ENCODE measurements around the gene PDXK. TPM values are rescaled to one million over a fixed set of nuclear protein-coding genes. Genes with fewer than 3 reads are reported as not detected.
A peak's percentile ranks its signal among the peaks of the same experiment; 100 is the strongest.
"Not testable (repeated sequence)": the region's sequence is repeated elsewhere in the genome, so short reads cannot be mapped to it uniquely, and the experiment has no call there.

Gene PDXK
- total RNA-seq, result 21.0 TPM

DNA sequence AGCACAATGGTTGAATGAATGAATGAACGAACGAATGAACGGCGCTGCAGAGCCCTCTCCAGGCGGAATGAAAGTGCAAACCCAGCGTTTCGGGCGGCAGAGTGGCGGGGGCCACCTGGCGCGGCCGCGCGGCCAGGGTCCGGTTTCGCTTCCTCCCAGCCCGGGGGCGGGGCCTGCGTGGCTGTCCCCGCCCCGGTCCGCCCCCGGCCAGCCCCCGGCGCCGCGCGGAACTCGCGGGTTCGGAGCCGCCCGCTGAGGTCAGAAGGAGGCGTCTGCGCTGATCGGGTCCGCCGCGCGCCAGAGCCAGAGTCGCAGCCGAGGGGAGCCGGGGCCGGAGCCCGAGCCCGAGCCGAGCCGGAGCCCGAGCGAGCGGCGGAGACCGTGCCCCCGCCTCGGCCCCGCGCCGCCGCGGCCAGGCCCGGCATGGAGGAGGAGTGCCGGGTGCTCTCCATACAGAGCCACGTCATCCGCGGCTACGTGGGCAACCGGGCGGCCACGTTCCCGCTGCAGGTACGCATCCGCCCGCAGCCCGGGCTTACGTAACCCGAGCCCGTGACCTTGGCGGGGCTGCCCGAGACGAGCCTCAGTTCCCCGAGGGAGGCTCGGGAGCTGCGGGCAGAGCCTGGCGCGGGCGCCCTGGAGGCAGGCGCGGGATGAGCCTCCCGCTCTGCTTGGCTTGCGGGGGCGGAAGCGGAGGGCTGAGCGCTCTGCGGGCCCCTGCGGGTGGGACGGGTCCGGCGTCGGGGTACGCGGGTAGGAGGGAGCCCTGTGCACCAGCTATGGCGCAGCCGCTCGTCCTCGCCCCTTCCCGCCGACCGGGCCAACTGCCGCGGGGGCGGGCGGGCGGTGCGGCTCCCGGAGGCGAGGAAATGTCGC is at the start of gene PDXK:
Gene PDXK, plus strand, starts transcription at position 258 of the 876 bp plus-strand sequence. Its CDS starts 166 bp downstream, at position 424.
- peak; percentile 65 to 77 (median 71) for DNase-seq (ENCODE audit: low read depth in 2 of 3, low spot score in 2 of 3)

DNA sequence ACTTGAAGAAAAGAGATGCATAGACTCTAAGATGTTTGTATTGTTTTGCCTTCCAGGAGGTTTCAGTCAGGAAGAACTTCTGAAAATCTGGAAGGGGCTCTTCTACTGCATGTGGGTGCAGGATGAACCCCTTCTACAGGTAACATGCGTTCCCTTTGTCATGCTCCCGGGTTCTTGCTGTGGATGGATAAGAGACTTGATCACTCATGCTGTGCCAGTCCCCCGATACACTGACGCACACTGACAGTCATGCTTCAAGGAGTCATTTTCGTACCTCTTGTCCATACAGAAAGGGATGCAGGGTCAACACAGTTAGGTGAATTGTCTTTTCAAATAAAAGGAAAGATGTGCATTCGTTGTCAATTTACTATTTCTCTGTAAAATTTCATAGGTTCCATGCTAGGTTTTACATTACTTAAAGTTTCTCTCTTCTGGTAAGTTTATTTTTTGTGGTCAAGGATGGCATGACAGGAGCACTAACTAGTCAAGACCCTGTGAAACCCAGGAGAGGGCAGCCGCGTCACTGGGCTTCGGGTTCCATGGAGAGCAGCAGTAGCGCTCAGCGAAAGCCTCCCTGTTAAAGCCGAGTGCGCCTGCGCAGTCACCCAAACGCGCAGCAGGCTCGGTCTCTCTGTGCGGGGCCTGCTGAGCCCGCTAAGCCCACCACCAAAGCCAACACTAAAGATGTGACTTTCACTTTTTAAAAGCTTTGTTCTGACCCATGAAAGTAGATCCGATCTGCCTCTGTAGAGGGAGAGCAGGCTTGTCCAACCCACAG is 48.9 kb upstream of the PDXK start:
- DNase-seq (ENCODE audit: low read depth in 2 of 3, low spot score in 2 of 3), result no peak

DNA sequence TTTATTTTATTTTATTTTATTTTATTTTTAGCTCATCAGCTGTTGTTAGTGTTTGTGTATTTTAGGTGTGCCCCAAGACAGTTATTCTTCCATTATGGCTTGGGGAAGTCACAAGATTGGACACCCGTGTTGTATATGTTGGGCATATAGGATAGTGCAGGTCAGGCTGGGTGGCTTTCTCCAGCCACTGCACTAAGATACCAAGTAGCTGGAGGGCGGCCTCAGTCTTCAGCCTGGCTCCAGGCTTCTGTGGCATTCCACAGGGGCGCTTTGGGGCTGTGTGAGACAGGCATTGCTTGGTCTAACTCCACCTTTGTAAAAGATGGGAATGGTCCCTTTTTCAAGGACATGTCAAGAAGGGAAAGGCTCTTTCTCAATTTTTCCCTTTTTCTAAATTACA is 43.1 kb upstream of the PDXK start:
- DNase-seq (ENCODE audit: low read depth in 2 of 3, low spot score in 2 of 3), result no peak

DNA sequence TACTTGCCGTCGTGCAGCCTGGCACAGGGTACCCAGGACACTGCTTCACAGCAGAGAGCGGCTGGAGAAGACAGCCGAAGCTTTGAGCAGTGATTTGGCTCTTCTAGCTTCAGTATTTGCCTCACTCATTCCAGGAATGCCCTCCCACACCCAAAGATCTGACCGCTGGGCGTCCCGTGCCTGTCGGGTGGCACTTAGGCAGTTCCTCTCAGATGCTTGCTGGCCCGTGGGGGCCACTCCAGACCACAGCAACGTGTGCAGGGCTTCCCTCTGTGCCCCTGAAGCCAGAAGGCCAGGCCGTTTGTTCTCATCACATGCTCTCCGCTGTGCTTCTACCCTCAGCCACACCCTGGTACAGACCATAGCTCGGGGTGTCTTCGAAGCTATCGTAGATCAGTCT is 42.5 kb upstream of the PDXK start:
- DNase-seq (ENCODE audit: low read depth in 2 of 3, low spot score in 2 of 3), result no peak

GRCh38 chr21:43679951-43680350 is 39.0 kb upstream of the PDXK start:
- no peak for DNase-seq (ENCODE audit: low read depth in 2 of 3, low spot score in 2 of 3)

DNA sequence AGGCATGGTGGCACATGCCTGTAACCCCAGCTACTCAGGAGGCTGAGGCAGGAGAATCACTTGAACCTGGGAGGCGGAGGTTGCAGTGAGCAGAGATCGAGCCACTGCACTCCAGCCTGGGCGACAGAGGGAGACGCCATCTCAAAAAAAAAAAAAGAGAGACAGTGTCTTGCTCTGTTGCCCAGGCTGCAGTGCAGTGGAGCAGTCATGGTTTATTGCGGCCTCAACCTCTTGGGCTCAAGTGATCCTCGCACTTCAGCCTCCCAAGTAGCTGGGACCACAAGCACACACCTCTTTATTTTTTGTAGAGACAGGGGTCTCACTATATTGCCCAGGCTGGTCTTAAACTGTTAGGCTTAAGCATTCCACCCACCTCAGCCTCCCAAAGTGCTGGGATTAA is 38.5 kb upstream of the PDXK start:
- not testable (repeated sequence) for DNase-seq (ENCODE audit: low read depth in 2 of 3, low spot score in 2 of 3)

GRCh38 chr21:43681650-43682049 is 37.3 kb upstream of the PDXK start:
- DNase-seq (ENCODE audit: low read depth in 2 of 3, low spot score in 2 of 3), result no peak

GRCh38 chr21:43684424-43684823 is 34.5 kb upstream of the PDXK start:
- no peak for DNase-seq (ENCODE audit: low read depth in 2 of 3, low spot score in 2 of 3)

DNA sequence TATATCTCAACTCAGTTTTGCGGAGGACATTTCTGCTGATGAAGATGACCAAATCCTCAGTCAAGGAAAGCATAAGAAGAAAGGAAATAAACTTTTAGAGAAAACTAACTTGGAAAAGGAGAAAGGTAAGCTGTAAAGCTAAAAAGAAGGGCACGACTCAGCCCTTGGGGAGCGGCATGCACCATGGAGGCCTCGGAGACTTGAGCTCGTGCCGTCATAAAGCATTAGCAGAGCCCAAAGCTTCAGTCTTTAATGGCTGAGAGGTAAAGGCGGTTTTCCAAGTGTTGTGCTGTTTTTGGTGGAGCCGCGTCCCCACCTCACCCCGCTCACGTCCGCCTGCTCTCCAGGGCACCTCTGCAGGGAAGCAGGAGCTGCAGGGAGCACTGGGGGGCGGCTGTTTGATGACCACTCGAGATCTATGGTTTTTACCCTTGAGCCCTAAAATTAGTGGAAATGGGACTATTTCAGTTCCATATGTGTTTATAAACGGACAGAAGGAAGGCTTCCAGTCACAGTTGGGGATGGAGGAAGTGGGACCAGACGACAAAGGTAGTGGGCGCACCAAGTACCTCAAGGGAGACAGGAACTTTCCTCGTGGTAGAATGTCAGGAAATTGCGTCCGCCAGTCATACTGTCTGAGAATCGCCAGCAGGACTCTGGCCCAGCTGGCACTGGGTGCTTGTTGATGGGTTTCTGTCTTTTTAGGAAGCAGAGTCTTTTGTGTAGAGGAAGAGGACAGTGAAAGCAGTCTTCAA is 31.9 kb upstream of the PDXK start:
- no peak for DNase-seq (ENCODE audit: low read depth in 2 of 3, low spot score in 2 of 3)

DNA sequence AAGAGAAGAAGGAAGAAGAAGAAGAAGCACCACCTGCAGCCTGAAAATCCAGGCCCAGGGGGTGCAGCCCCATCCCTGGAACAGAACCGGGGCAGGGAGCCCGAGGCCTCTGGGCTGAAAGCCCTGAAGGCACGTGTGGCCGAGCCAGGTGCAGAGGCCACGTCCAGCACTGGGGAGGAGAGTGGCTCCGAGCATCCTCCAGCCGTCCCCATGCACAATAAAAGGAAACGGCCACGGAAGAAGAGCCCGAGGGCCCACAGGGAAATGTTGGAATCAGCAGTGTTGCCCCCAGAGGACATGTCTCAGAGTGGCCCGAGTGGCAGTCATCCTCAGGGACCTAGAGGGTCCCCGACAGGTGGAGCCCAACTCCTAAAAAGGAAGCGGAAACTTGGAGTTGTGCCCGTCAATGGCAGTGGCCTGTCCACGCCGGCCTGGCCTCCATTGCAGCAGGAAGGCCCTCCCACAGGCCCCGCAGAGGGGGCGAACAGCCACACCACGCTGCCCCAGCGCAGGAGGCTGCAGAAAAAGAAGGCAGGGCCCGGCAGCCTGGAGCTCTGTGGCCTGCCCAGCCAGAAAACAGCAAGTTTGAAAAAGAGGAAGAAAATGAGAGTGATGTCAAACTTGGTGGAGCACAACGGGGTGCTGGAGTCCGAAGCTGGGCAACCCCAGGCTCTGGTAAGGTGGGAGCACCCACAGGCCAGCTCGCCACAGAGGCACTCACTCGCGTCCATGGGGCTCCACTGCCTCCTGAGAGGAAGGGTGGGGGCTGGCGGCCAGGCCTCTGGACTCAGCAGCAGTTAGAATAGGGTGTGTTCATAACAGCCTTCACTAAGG is 31.1 kb upstream of the PDXK start:
- no peak for DNase-seq (ENCODE audit: low read depth in 2 of 3, low spot score in 2 of 3)

GRCh38 chr21:43688906-43689305 is 30.0 kb upstream of the PDXK start:
- no peak for DNase-seq (ENCODE audit: low read depth in 2 of 3, low spot score in 2 of 3)

DNA sequence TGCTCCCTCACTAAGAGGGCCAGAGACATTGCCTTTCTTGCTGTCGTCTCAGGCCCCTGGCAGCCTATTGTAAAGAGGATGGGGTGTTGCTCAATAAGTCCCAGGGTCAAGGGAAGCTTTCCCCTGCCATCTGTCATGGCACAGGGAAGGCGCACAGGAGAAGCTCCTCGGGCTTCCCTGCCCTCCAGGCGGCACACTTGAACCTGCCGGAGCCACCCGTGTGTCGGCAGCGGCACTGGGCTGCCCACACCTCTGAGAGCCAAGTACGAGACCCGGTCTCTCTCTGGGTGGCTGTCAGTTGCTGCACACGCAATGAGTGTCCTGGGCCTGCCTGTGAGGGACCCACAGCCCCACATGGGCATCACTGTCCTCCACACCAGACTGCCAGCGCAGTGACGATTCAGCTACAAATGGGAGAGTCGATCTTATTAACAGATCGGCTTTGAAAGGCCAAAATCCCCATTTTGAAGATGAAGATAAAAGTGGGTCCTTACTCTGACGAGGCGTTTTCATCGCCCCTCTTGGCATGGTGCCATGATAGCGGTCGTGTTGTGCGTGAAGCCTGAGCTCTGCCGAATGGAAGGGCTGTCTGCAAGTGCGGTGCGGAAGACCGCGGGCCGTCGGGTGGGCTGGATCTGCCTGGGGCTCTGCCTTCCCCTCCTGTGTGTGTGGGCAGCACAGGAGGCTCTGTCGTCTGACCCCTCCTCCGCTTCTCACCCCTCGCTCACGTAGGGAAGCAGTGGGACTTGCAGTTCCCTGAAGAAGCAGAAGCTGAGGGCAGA is 29.2 kb upstream of the PDXK start:
- no peak for DNase-seq (ENCODE audit: low read depth in 2 of 3, low spot score in 2 of 3)

DNA sequence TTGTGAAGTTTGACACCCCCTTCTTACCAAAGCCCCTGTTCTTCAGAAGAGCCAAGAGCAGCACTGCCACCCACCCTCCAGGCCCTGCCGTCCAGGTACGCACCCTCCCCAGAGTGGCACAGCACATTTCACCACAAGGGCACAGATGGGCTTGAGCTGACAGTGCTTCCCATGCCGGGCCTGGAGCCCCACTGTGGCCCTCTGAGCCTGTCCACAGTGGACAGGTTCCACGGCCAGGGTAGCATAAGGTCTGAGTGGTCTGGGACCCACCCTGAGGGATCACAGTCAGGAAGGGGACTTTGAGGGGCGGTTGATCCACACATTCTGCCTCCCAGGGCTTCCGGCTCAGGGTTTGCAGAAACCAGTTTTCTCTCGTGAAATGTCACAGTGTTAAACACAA is 28.6 kb upstream of the PDXK start:
- no peak for DNase-seq (ENCODE audit: low read depth in 2 of 3, low spot score in 2 of 3)

GRCh38 chr21:43691086-43691795 is 27.7 kb upstream of the PDXK start:
- no peak for DNase-seq (ENCODE audit: low read depth in 2 of 3, low spot score in 2 of 3)

DNA sequence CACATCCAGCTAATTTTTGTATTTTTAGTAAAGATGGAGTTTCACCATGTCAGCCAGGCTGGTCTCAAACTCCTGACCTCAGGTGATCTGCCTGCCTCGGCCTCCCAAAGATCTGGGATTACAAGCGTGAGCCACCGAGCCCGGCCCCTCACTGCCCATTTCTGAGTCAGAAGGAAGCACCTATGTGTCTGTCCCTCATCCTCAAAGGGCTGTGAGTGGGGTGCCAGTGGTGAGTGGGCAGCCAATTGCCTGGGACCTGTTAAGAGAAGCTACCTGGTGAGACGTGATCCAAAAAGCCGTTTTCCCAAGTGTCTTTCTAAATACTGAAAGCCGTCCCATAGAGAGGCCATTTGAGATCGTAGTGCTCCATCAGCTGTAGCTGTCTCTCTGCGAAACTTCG is 27.1 kb upstream of the PDXK start:
- DNase-seq (ENCODE audit: low read depth in 2 of 3, low spot score in 2 of 3), result no peak

GRCh38 chr21:43692949-43693348 is 26.0 kb upstream of the PDXK start:
- no peak for DNase-seq (ENCODE audit: low read depth in 2 of 3, low spot score in 2 of 3)

GRCh38 chr21:43693981-43694380 is 24.9 kb upstream of the PDXK start:
- DNase-seq (ENCODE audit: low read depth in 2 of 3, low spot score in 2 of 3), result no peak

DNA sequence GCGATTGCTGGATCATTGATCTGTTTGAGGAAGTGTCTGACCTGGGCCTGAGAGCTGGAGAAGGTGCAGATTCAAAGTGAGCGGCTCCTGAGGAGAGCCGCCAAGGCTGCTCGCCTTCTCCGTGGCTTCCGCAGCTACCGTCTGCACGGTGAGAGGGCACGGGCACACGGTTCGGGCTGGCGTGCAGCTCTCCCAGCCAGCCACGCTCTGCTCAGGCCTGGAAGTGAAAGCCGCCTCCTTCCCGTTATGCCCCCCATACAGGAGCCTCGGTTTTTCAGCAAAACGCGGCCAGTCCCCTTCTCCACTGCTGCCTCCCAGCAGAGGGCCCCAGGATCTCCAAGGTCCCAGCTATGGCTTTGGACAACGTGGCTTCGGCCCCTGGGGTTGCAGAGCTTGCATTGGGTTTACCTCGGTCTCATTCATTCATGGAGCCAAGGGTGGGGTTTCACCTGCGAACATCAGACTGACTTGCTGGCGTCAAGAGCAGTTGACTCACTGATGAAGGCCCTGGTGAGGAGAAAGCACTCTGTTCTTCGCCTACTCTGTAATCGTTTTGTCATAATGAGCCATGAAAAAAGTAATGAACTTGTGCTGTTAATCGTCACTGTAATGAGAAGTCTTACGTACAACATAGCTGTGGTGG is 24.4 kb upstream of the PDXK start:
- DNase-seq (ENCODE audit: low read depth in 2 of 3, low spot score in 2 of 3), result no peak

All from hematopoietic multipotent progenitor cell (in vitro differentiated cells).